B cell (primary cell): ENCODE results near the gene PLAAT4. TPM values are rescaled to one million over a fixed set of nuclear protein-coding genes. Genes with fewer than 3 reads are reported as not detected.

Experiments
- ATAC-seq: fragments of 200-7000 bp; cut with Tn5 transposase; one replicate; pipeline ENCODE4 v1.10.0; 2021; ENCODE audit warnings: low read depth, mild to moderate bottlenecking, moderate number of reproducible peaks, moderate library complexity
- CTCF ChIA-PET: fragments of 350-600 bp; sonication (Branson Sonifier 250); formaldehyde crosslinking; loops from one replicate; lab custom pipeline; 2021; ENCODE audit warnings: antibody characterized with exemption, inconsistent platforms; lab: Charles Lee
- POLR2A ChIA-PET: fragments of 350-600 bp; sonication (Branson Sonifier 250); formaldehyde crosslinking; loops from one replicate; lab custom pipeline; 2021; ENCODE audit warnings: antibody characterized with exemption; lab: Charles Lee
- DNase-seq: peaks from one replicate; pipeline ENCODE4 v3.0.0; 2013
- H2AFZ ChIP-seq: 2 replicates; pipeline ENCODE4 v1.6.1; 2012; ENCODE audit warnings: mild to moderate bottlenecking, low read depth, low read length; ENCODE audit not compliant: insufficient read depth, poor library complexity, severe bottlenecking
- H3K27ac ChIP-seq, 2 donors: 1 replicate in 1 of 2; 2 replicates in 1 of 2; pipeline ENCODE4 v1.5.1; 2012 to 2013; ENCODE audit warnings: low read length in 2 of 2, mild to moderate bottlenecking in 2 of 2, moderate library complexity in 1 of 2
- H3K27me3 ChIP-seq, 4 experiments: fragments of 200-600 bp in 1 of 4; sonication (generic) in 1 of 4; replicated peaks in 1 of 4; 1 replicate in 2 of 4; 2 replicates in 2 of 4; pipeline versions ENCODE4 v1.6.1 to v1.7.0; 2013 to 2016; ENCODE audit warnings: low read length in 3 of 4, mild to moderate bottlenecking in 2 of 4, mixed read lengths in 1 of 4, moderate library complexity in 1 of 4; ENCODE audit not compliant: insufficient read depth in 4 of 4, control insufficient read depth in 3 of 4; ENCODE audit errors: control extremely low read depth in 1 of 4
- H3K36me3 ChIP-seq, 2 experiments: replicated peaks in 1 of 2; 1 replicate in 1 of 2; 2 replicates in 1 of 2; pipeline versions ENCODE4 v1.6.1 to v1.7.1; 2013; ENCODE audit warnings: low read length in 1 of 2; ENCODE audit not compliant: insufficient read depth in 2 of 2, control insufficient read depth in 1 of 2; ENCODE audit errors: control extremely low read depth in 1 of 2, extremely low read depth in 1 of 2
- H3K4me1 ChIP-seq, 2 donors: fragments of 200-600 bp in 1 of 2; sonication (generic) in 1 of 2; 1 replicate in 1 of 2; 2 replicates in 1 of 2; pipeline versions ENCODE4 v1.5.1 to v1.6.1; 2013 to 2017; ENCODE audit warnings: low read length in 2 of 2; ENCODE audit not compliant: control insufficient read depth in 2 of 2, insufficient read depth in 2 of 2
- H3K4me2 ChIP-seq: replicated peaks from 2 replicates; pipeline ENCODE3; 2012; ENCODE audit warnings: mild to moderate bottlenecking, low read depth, low read length; ENCODE audit not compliant: poor library complexity, severe bottlenecking
- H3K4me3 ChIP-seq, 5 experiments: fragments of 200-600 bp in 1 of 5; sonication (generic) in 1 of 5; 1 replicate in 3 of 5; 2 replicates in 2 of 5; pipeline versions ENCODE4 v1.5.1 to v1.7.0; 2011 to 2016; ENCODE audit warnings: low read length in 4 of 5, mild to moderate bottlenecking in 4 of 5, low read depth in 2 of 5, control low read depth in 1 of 5, moderate library complexity in 1 of 5; ENCODE audit not compliant: insufficient read depth in 1 of 5; ENCODE audit errors: control extremely low read depth in 1 of 5, extremely low read depth in 1 of 5
- H3K79me2 ChIP-seq: fragments of 200-600 bp; sonication (generic); one replicate; pipeline ENCODE4 v1.6.0; 2016; ENCODE audit warnings: low read length; ENCODE audit not compliant: control insufficient read depth, insufficient read depth
- H3K9ac ChIP-seq: fragments of 200-600 bp; sonication (generic); 2 replicates; pipeline ENCODE4 v1.6.1; 2017; ENCODE audit warnings: mild to moderate bottlenecking, low read length, moderate library complexity
- H3K9me3 ChIP-seq, 3 donors: one replicate each; pipeline versions ENCODE4 v1.6.1 to v1.7.1; 2013; ENCODE audit warnings: low read length in 2 of 3; ENCODE audit not compliant: control insufficient read depth in 2 of 3, insufficient read depth in 1 of 3; ENCODE audit errors: control extremely low read depth in 1 of 3
- H4K20me1 ChIP-seq: 2 replicates; pipeline ENCODE4 v1.6.0; 2012; ENCODE audit warnings: mild to moderate bottlenecking, low read length; ENCODE audit not compliant: insufficient read depth, control insufficient read depth, poor library complexity, severe bottlenecking
- H3K27ac Mint-ChIP-seq: one replicate; pipeline ENCODE4 v1.8.0; 2021; ENCODE audit warnings: mixed read lengths
- H3K27me3 Mint-ChIP-seq: one replicate; pipeline ENCODE4 v1.8.0; 2021; ENCODE audit warnings: mixed read lengths
- H3K4me1 Mint-ChIP-seq: one replicate; pipeline ENCODE4 v1.8.0; 2021; ENCODE audit warnings: mixed read lengths
- H3K4me3 Mint-ChIP-seq: one replicate; pipeline ENCODE4 v1.8.0; 2021; ENCODE audit warnings: mixed read lengths
- H3K9me3 Mint-ChIP-seq: one replicate; pipeline ENCODE4 v1.8.0; 2022; ENCODE audit warnings: mixed read lengths; ENCODE audit not compliant: insufficient read depth
- CTCF ChIP-seq: fragments of 200-600 bp; IDR thresholded peaks from one replicate; pipeline ENCODE4 v1.8.0; 2022; ENCODE audit warnings: antibody characterized with exemption, mild to moderate bottlenecking
- EZH2 ChIP-seq: IDR thresholded peaks from 2 replicates; pipeline ENCODE4 v1.6.1; 2012; ENCODE audit warnings: borderline replicate concordance, low read depth, mild to moderate bottlenecking, moderate library complexity, low read length; ENCODE audit not compliant: insufficient read depth, poor library complexity, severe bottlenecking
- WGBS: methylation state at CpG from one replicate; pipeline ENCODE4 v1.1.5; 2013; ENCODE audit warnings: missing lambda C conversion rate; ENCODE audit not compliant: insufficient coverage; 5-methylcytosine and 5-hydroxymethylcytosine counted together
- intact Hi-C: fragments of 100-400 bp; cut with micrococcal nuclease; formaldehyde crosslinking; loops from one replicate; pipeline ENCODE4 v1.10.0; 2022
- polyA plus RNA-seq: library from polyadenylated mRNA; depleted of rRNA; stranded (reverse); fragments of >200 nt; gene quantifications from 2 replicates; pipeline ENCODE4 v1.2.3, GENCODE V29; 2012
- total RNA-seq, 2 donors: library from RNA; stranded (reverse); fragments of 120-200 nt in 1 of 2; gene quantifications; 1 replicate in 1 of 2; 2 replicates in 1 of 2; pipeline versions ENCODE4 v1.2.3 to v1.2.4, GENCODE V29; 2013 to 2022

Gene PLAAT4
- total and polyA plus RNA-seq, 2 donors (not counting 1 experiment from before 2014, with no cell fraction given) = 13.1 to 35.0 TPM

GRCh38 chr11:63554877-63555223 lies 18.2 kb downstream of the PLAAT4 start:
- no peak overlapping the region for H2AFZ ChIP-seq
- no peak overlapping the region for H3K27ac Mint-ChIP-seq
- H3K4me1 Mint-ChIP-seq = peaks cover 23% of the 10 kb centered on the region
- 96% methylated on average over 4 of the region's 4 CpGs for WGBS
- peaks cover 0 to 11% (median 0%) of the 10 kb centered on the region in 4 experiments for H3K27me3 ChIP-seq
- peaks cover 15% of the 10 kb centered on the region for H3K27me3 Mint-ChIP-seq
- H4K20me1 ChIP-seq = no peaks in the 10 kb centered on the region
- no peak overlapping the region for H3K4me3 Mint-ChIP-seq
- H3K79me2 ChIP-seq = no peaks in the 10 kb centered on the region
- H3K4me3 ChIP-seq = no peak overlapping the region
- no peak overlapping the region for H3K27ac ChIP-seq
- POLR2A ChIA-PET = no interaction called here
- intact Hi-C loops = no loop called here
- H3K9me3 Mint-ChIP-seq = no peaks in the 10 kb centered on the region
- no peaks in the 10 kb centered on the region for H3K36me3 ChIP-seq
- peaks cover 0 to 4% (median 0%) of the 10 kb centered on the region in 3 donors for H3K9me3 ChIP-seq
- CTCF ChIA-PET = interaction anchor here (0.6 kb wide), 1 partner anchor 159 kb away, joined by 3 read pairs; no protein-coding TSS in a partner anchor
- no peak for ATAC-seq
- H3K9ac ChIP-seq = no peak overlapping the region
- no peak for DNase-seq
- H3K4me1 ChIP-seq = peaks cover 9 to 27% of the 10 kb centered on the region in 2 donors
- no peak overlapping the region for H3K4me2 ChIP-seq
- no peak for TF ChIP-seq EZH2
- no peak for TF ChIP-seq CTCF

- Histone ChIP-seq H3K27me3 (peaks cover 0 to 6% (median 0%) of the 10 kb centered on the region in 4 experiments), H3K36me3 (no peaks in the 10 kb centered on the region), H3K4me3 (no peak overlapping the region), H3K27ac (no peak overlapping the region), H3K4me1 (peaks cover 12 to 21% of the 10 kb centered on the region in 2 donors), H4K20me1 (no peaks in the 10 kb centered on the region), H2AFZ (no peak overlapping the region), H3K9ac (no peak overlapping the region), H3K9me3 (peaks cover 0 to 4% (median 0%) of the 10 kb centered on the region in 3 donors), H3K4me2 (no peak overlapping the region), H3K79me2 (no peaks in the 10 kb centered on the region)
- Mint-ChIP-seq H3K9me3 (no peaks in the 10 kb centered on the region), H3K4me3 (no peak overlapping the region), H3K27ac (no peak overlapping the region), H3K27me3 (peaks cover 22% of the 10 kb centered on the region), H3K4me1 (peaks cover 19% of the 10 kb centered on the region)
- ChIA-PET POLR2A (no interaction called here), CTCF (interaction anchor here (0.6 kb wide), 1 partner anchor 28 kb away, joined by 3 read pairs; no protein-coding TSS in a partner anchor)
- DNase-seq (no peak), ATAC-seq (no peak)
- TF ChIP-seq EZH2 (no peak), CTCF (no peak)
- WGBS = 92% methylated on average over 2 of the region's 7 CpGs
- intact Hi-C loops = no loop called here
These were observed 19.9 kb downstream of the PLAAT4 start for GRCh38 chr11:63556404-63557013.
